SK-N-MC (cell line): ENCODE measurements around the gene CAPN1.

Experiments used
- EZH2 ChIP-seq: fragments of 200-600 bp; sonication (generic); IDR thresholded peaks from one replicate; pipeline ENCODE4 v1.6.1; 2017; ENCODE audit warnings: antibody characterized with exemption
- FOXP2 ChIP-seq: optimal IDR thresholded peaks from 2 replicates; pipeline ENCODE3; 2011; ENCODE audit warnings: mild to moderate bottlenecking, moderate library complexity; ENCODE audit not compliant: insufficient read depth; ENCODE audit errors: extremely low read length, control extremely low read depth
- POLR2AphosphoS5 ChIP-seq: IDR thresholded peaks from 2 replicates; pipeline ENCODE4 v1.6.1; 2012; ENCODE audit warnings: mild to moderate bottlenecking, low read depth, low read length, borderline replicate concordance

DNA sequence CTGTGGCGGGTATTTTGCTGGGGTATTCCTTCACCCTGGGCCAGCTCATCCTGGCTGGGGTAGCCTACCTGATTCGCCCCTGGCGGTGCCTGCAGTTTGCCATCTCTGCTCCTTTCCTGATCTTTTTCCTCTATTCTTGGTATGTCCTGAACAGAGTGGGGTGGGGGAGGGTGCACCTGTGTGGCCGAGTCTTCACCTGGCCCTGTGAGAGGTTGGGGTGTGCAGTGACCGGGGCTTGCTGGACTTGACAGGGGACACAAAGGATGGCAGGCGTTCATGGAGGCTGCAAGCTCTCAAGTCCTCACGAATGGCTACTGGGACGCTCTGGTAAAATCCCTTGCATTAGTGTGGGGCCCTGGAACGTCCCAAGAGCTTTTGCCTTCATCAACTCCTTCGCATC, 39.3 kb downstream of the CAPN1 start:
- TF ChIP-seq POLR2AphosphoS5 (no peak), EZH2 (no peak), FOXP2 (no peak)
